ENCODE measurements around the gene DEFB131B. TPM values are rescaled to one million over a fixed set of nuclear protein-coding genes. Genes with fewer than 3 reads are reported as not detected.

DEFB131B gene
- total RNA-seq: not detected in 2 replicates

GRCh38 chr11:71878059-71878458, at the start of gene DEFB131B:
DEFB131B (plus strand) TSS chr11:71878453; CDS start chr11:71878453, 0 bp downstream.

GRCh38 chr11:71832811-71833210, 45.4 kb upstream of the DEFB131B start, which contains the start of gene DEFB108B:
DEFB108B (plus strand) TSS chr11:71833200; CDS start chr11:71833200, 0 bp downstream.

GRCh38 chr11:71927820-71928736, 49.8 kb downstream of the DEFB131B start, which contains the start of gene XNDC1N:
XNDC1N (minus strand) TSS chr11:71928594; CDS start chr11:71923353, 5,241 bp downstream.

GRCh38 chr11:71928737-71929443, 50.6 kb downstream of the DEFB131B start, which contains the start of gene RNF121:
RNF121 (plus strand) TSS chr11:71929046; CDS start chr11:71929062, 16 bp downstream.

Other genes with a start within 250 kb of the DEFB131B start
- not detected in 2 replicates for gene DEFB108B, start 45.3 kb upstream of the DEFB131B start, total RNA-seq
- 1.8 and 7.8 TPM in 2 replicates for gene XNDC1N, start 50.1 kb downstream of the DEFB131B start, total RNA-seq
- 25.7 and 27.7 TPM in 2 replicates for gene RNF121, start 50.6 kb downstream of the DEFB131B start, total RNA-seq
- gene IL18BP, start 120.5 kb downstream of the DEFB131B start, total RNA-seq: 0.86 and 0.89 TPM in 2 replicates
- 124 TPM in 2 replicates for gene NUMA1, start 202.1 kb downstream of the DEFB131B start, total RNA-seq
- 4.3 and 8.7 TPM in 2 replicates for gene LRRC51, start 202.4 kb downstream of the DEFB131B start, total RNA-seq
- gene LAMTOR1, start 224.8 kb downstream of the DEFB131B start, total RNA-seq: 171 and 225 TPM in 2 replicates
- gene TOMT, start 227.5 kb downstream of the DEFB131B start, total RNA-seq: 1.9 TPM in 1 of 2 replicates, not detected in the other
- gene ANAPC15, start 234.2 kb downstream of the DEFB131B start, total RNA-seq: 52.3 and 85.6 TPM in 2 replicates

Measured in myometrial cell (primary cell).